Type B pancreatic cell (in vitro differentiated cells): ENCODE data around the gene SYNDIG1. TPM values are rescaled to one million over a fixed set of nuclear protein-coding genes. Genes with fewer than 3 reads are reported as not detected.
A peak's percentile ranks its signal among the peaks of the same experiment; 100 is the strongest.
"Not testable (repeated sequence)": the region's sequence is repeated elsewhere in the genome, so short reads cannot be mapped to it uniquely, and the experiment has no call there.

Experiments
- DNase-seq: peaks from one replicate; pipeline ENCODE4 v3.0.0; 2021; ENCODE audit warnings: mixed read lengths; ENCODE audit not compliant: unreplicated experiment; ENCODE audit errors: extremely low spot score
- H3K27ac Mint-ChIP-seq: 2 replicates; pipeline ENCODE4 v1.8.0; 2021; ENCODE audit warnings: mild to moderate bottlenecking, mixed read lengths
- H3K27me3 Mint-ChIP-seq: 2 replicates; pipeline ENCODE4 v1.8.0; 2021; ENCODE audit warnings: mixed read lengths
- H3K36me3 Mint-ChIP-seq: 2 replicates; pipeline ENCODE4 v1.8.0; 2021; ENCODE audit warnings: mixed read lengths
- H3K4me1 Mint-ChIP-seq: one replicate; pipeline ENCODE4 v1.8.0; 2021; ENCODE audit warnings: mixed read lengths; ENCODE audit not compliant: unreplicated experiment
- H3K4me3 Mint-ChIP-seq: 2 replicates; pipeline ENCODE4 v1.8.0; 2021; ENCODE audit warnings: mild to moderate bottlenecking, mixed read lengths
- H3K9me3 Mint-ChIP-seq: 2 replicates; pipeline ENCODE4 v1.8.0; 2021; ENCODE audit warnings: mixed read lengths
- CTCF ChIP-seq: fragments of 200-600 bp; sonication (generic); conservative IDR thresholded peaks from 2 replicates; pipeline ENCODE4 v1.5.0; 2021; ENCODE audit warnings: antibody characterized with exemption, mild to moderate bottlenecking
- total RNA-seq: library from RNA; stranded (reverse); gene quantifications from 2 replicates; pipeline ENCODE4 v1.2.1, GENCODE V29; 2021; ENCODE audit warnings: low replicate concordance

Gene SYNDIG1
- total RNA-seq, 1 donor from 2014 or later = 4.3 TPM

- Mint-ChIP-seq H3K27ac (no peak overlapping the region), H3K9me3 (no peaks in the 10 kb centered on the region), H3K36me3 (peaks cover 3% of the 10 kb centered on the region), H3K27me3 (peaks cover 3% of the 10 kb centered on the region), H3K4me1 (peaks cover 10% of the 10 kb centered on the region), H3K4me3 (no peak overlapping the region)
- DNase-seq = no peak
- TF ChIP-seq CTCF = no peak
Measured at GRCh38 chr20:24622856-24623255, 153.4 kb downstream of the SYNDIG1 start.

GRCh38 chr20:24626141-24626540 lies 156.7 kb downstream of the SYNDIG1 start:
- not testable (repeated sequence) for DNase-seq, H3K27ac Mint-ChIP-seq, H3K36me3 Mint-ChIP-seq, H3K9me3 Mint-ChIP-seq, H3K27me3 Mint-ChIP-seq, H3K4me3 Mint-ChIP-seq
- H3K4me1 Mint-ChIP-seq = peaks cover 21% of the 10 kb centered on the region

- H3K27ac Mint-ChIP-seq = no peak overlapping the region
- no peak for TF ChIP-seq CTCF
- no peak overlapping the region for H3K4me3 Mint-ChIP-seq
- no peaks in the 10 kb centered on the region for H3K9me3 Mint-ChIP-seq
- no peak for DNase-seq
- peaks cover 3% of the 10 kb centered on the region for H3K27me3 Mint-ChIP-seq
- H3K4me1 Mint-ChIP-seq = peaks cover 21% of the 10 kb centered on the region
- peaks cover 3% of the 10 kb centered on the region for H3K36me3 Mint-ChIP-seq
Measured at GRCh38 chr20:24627291-24627690, 157.9 kb downstream of the SYNDIG1 start.

GRCh38 chr20:24627926-24628325 lies 158.5 kb downstream of the SYNDIG1 start:
- H3K9me3 Mint-ChIP-seq = no peaks in the 10 kb centered on the region
- H3K4me1 Mint-ChIP-seq = peaks cover 21% of the 10 kb centered on the region
- DNase-seq = no peak
- H3K36me3 Mint-ChIP-seq = peaks cover 3% of the 10 kb centered on the region
- no peak overlapping the region for H3K27ac Mint-ChIP-seq
- no peak overlapping the region for H3K4me3 Mint-ChIP-seq
- TF ChIP-seq CTCF = no peak
- H3K27me3 Mint-ChIP-seq = peaks cover 3% of the 10 kb centered on the region

GRCh38 chr20:24628985-24629384 lies 159.6 kb downstream of the SYNDIG1 start:
- H3K4me1 Mint-ChIP-seq = peaks cover 24% of the 10 kb centered on the region
- no peak for TF ChIP-seq CTCF
- H3K27ac Mint-ChIP-seq = no peak overlapping the region
- peaks cover 3% of the 10 kb centered on the region for H3K36me3 Mint-ChIP-seq
- DNase-seq = no peak
- no peaks in the 10 kb centered on the region for H3K9me3 Mint-ChIP-seq
- peak overlapping the region; percentile 19 for H3K4me3 Mint-ChIP-seq
- peaks cover 3% of the 10 kb centered on the region for H3K27me3 Mint-ChIP-seq

GRCh38 chr20:24629668-24630067 lies 160.2 kb downstream of the SYNDIG1 start:
- Mint-ChIP-seq H3K4me3 (no peak overlapping the region), H3K9me3 (no peaks in the 10 kb centered on the region), H3K4me1 (peaks cover 26% of the 10 kb centered on the region), H3K27ac (no peak overlapping the region), H3K27me3 (peaks cover 3% of the 10 kb centered on the region), H3K36me3 (peaks cover 3% of the 10 kb centered on the region)
- DNase-seq = no peak
- no peak for TF ChIP-seq CTCF
